GM12891 (cell line): Measurements from ENCODE around the gene MAMDC4.

Experiments
- POLR2A ChIP-seq: IDR thresholded peaks from 2 replicates; pipeline ENCODE4 v1.6.1; 2011; ENCODE audit warnings: low read depth, low read length, control low read depth
- SPI1 ChIP-seq: IDR thresholded peaks from 2 replicates; pipeline ENCODE4 v1.6.1; 2011; ENCODE audit warnings: low read depth, low read length, control low read depth

- no peak for TF ChIP-seq POLR2A
- TF ChIP-seq SPI1: no peak
Observed at GRCh38 chr9:136847088-136847825, 4.9 kb upstream of the MAMDC4 start.
